Skeletal muscle tissue (tissue), 4 donors: ENCODE results near the gene GAPVD1. TPM values are rescaled to one million over a fixed set of nuclear protein-coding genes. Genes with fewer than 3 reads are reported as not detected.
"Not testable (repeated sequence)": the region's sequence is repeated elsewhere in the genome, so short reads cannot be mapped to it uniquely, and the experiment has no call there.

Source experiments
- H3K27ac ChIP-seq: one replicate; pipeline ENCODE4 v1.7.0; 2013; ENCODE audit warnings: mild to moderate bottlenecking, low read depth, low read length, inconsistent platforms
- H3K27me3 ChIP-seq, 3 donors: one replicate each; pipeline ENCODE4 v1.7.0; 2013; ENCODE audit warnings: low read length in 3 of 3; ENCODE audit not compliant: control insufficient read depth in 3 of 3, insufficient read depth in 3 of 3
- H3K36me3 ChIP-seq, 3 donors: one replicate each; pipeline ENCODE4 v1.7.0; 2013; ENCODE audit warnings: low read length in 3 of 3; ENCODE audit not compliant: control insufficient read depth in 3 of 3, insufficient read depth in 3 of 3
- H3K4me1 ChIP-seq, 3 donors: one replicate each; pipeline ENCODE4 v1.7.0; 2013; ENCODE audit warnings: low read length in 3 of 3, mild to moderate bottlenecking in 3 of 3; ENCODE audit not compliant: control insufficient read depth in 3 of 3, insufficient read depth in 3 of 3
- H3K4me3 ChIP-seq, 3 donors: one replicate each; pipeline ENCODE4 v1.7.0; 2013; ENCODE audit warnings: low read length in 3 of 3
- H3K9ac ChIP-seq, 3 donors: one replicate each; pipeline ENCODE4 v1.7.0; 2013; ENCODE audit warnings: low read length in 3 of 3, mild to moderate bottlenecking in 3 of 3, moderate library complexity in 2 of 3, low read depth in 1 of 3
- H3K9me3 ChIP-seq, 3 donors: one replicate each; pipeline ENCODE4 v1.7.0; 2013; ENCODE audit warnings: low read length in 3 of 3; ENCODE audit not compliant: control insufficient read depth in 3 of 3
- total RNA-seq: library from RNA; depleted of rRNA; stranded (reverse); fragments of >200 nt; gene quantifications from one replicate; pipeline ENCODE4 v1.2.3, GENCODE V29; 2014
- donor health status: Osteomylitis.

Gene GAPVD1
- total RNA-seq, 1 donor from 2014 or later: 42.3 TPM

GRCh38 chr9:125269014-125269397 lies 7.4 kb downstream of the GAPVD1 start:
- Histone ChIP-seq H3K9ac (no peak overlapping the region), H3K36me3 (peaks cover 0 to 3% (median 0%) of the 10 kb centered on the region in 3 donors), H3K4me1 (peaks cover 5 to 10% (median 8%) of the 10 kb centered on the region in 3 donors), H3K9me3 (no peaks in the 10 kb centered on the region), H3K27me3 (no peaks in the 10 kb centered on the region), H3K27ac (no peak overlapping the region), H3K4me3 (no peak overlapping the region)

- H3K27ac ChIP-seq: no peak overlapping the region
- H3K27me3 ChIP-seq: no peaks in the 10 kb centered on the region
- peaks cover 5 to 6% (median 5%) of the 10 kb centered on the region in 3 donors for H3K4me1 ChIP-seq
These were observed 9.5 kb downstream of the GAPVD1 start for GRCh38 chr9:125271081-125271480.

GRCh38 chr9:125272697-125273096 lies 11.1 kb downstream of the GAPVD1 start:
- Histone ChIP-seq H3K4me3 (no peak overlapping the region), H3K27me3 (no peaks in the 10 kb centered on the region), H3K27ac (peak overlapping the region; percentile 10), H3K4me1 (peaks cover 5 to 6% (median 5%) of the 10 kb centered on the region in 3 donors), H3K9me3 (no peaks in the 10 kb centered on the region), H3K9ac (no peak overlapping the region), H3K36me3 (no peaks in the 10 kb centered on the region)

More at GRCh38 chr9:125271081-125271480, 9.5 kb downstream of the GAPVD1 start:
- H3K36me3 ChIP-seq: no peaks in the 10 kb centered on the region
- no peaks in the 10 kb centered on the region for H3K9me3 ChIP-seq
- no peak overlapping the region for H3K4me3 ChIP-seq
- H3K9ac ChIP-seq: no peak overlapping the region

- no peak overlapping the region for H3K9ac ChIP-seq
- H3K27ac ChIP-seq: no peak overlapping the region
- H3K4me1 ChIP-seq: peaks cover 2 to 3% (median 2%) of the 10 kb centered on the region in 3 donors
- no peak overlapping the region for H3K4me3 ChIP-seq
- no peaks in the 10 kb centered on the region for H3K36me3 ChIP-seq
- no peaks in the 10 kb centered on the region for H3K9me3 ChIP-seq
- no peaks in the 10 kb centered on the region for H3K27me3 ChIP-seq
These were observed 15.1 kb downstream of the GAPVD1 start for GRCh38 chr9:125276771-125277170.

GRCh38 chr9:125277411-125277810 lies 15.8 kb downstream of the GAPVD1 start:
- H3K27ac ChIP-seq: no peak overlapping the region
- no peaks in the 10 kb centered on the region for H3K9me3 ChIP-seq
- peaks cover 2 to 3% (median 2%) of the 10 kb centered on the region in 3 donors for H3K4me1 ChIP-seq
- no peaks in the 10 kb centered on the region for H3K36me3 ChIP-seq
- H3K4me3 ChIP-seq: no peak overlapping the region
- H3K27me3 ChIP-seq: no peaks in the 10 kb centered on the region
- H3K9ac ChIP-seq: no peak overlapping the region

- no peaks in the 10 kb centered on the region for H3K36me3 ChIP-seq
- H3K27me3 ChIP-seq: no peaks in the 10 kb centered on the region
- no peak overlapping the region for H3K4me3 ChIP-seq
- peaks cover 0 to 2% (median 2%) of the 10 kb centered on the region in 3 donors for H3K4me1 ChIP-seq
- H3K27ac ChIP-seq: peak overlapping the region; percentile 21
- H3K9ac ChIP-seq: peak overlapping the region in 1 of 3 donors; percentile 57
- no peaks in the 10 kb centered on the region for H3K9me3 ChIP-seq
These were observed 19.3 kb downstream of the GAPVD1 start for GRCh38 chr9:125280945-125281344.

GRCh38 chr9:125284855-125285254 lies 23.2 kb downstream of the GAPVD1 start:
- Histone ChIP-seq H3K4me1 (peaks cover 6 to 9% (median 8%) of the 10 kb centered on the region in 3 donors), H3K27ac (no peak overlapping the region), H3K9me3 (no peaks in the 10 kb centered on the region)

GRCh38 chr9:125286935-125287433 lies 25.4 kb downstream of the GAPVD1 start:
- H3K4me3 ChIP-seq: peak overlapping the region in 1 of 3 donors; percentile 29

More at GRCh38 chr9:125284855-125285254, 23.2 kb downstream of the GAPVD1 start:
- Histone ChIP-seq H3K9ac (no peak overlapping the region), H3K36me3 (no peaks in the 10 kb centered on the region), H3K27me3 (no peaks in the 10 kb centered on the region), H3K4me3 (no peak overlapping the region)

GRCh38 chr9:125293134-125293533 lies 31.5 kb downstream of the GAPVD1 start:
- no peak overlapping the region for H3K4me3 ChIP-seq

More at GRCh38 chr9:125286935-125287433, 25.4 kb downstream of the GAPVD1 start:
- peak overlapping the region; percentile 63 for H3K27ac ChIP-seq
- H3K4me1 ChIP-seq, H3K9me3 ChIP-seq, H3K27me3 ChIP-seq, H3K36me3 ChIP-seq, H3K9ac ChIP-seq: not testable (repeated sequence)

GRCh38 chr9:125295657-125296056 lies 34.0 kb downstream of the GAPVD1 start:
- H3K9me3 ChIP-seq: no peaks in the 10 kb centered on the region
- no peaks in the 10 kb centered on the region for H3K27me3 ChIP-seq
- no peak overlapping the region for H3K4me3 ChIP-seq
- H3K36me3 ChIP-seq: peaks cover 0 to 6% (median 4%) of the 10 kb centered on the region in 3 donors
- no peak overlapping the region for H3K9ac ChIP-seq
- peaks cover 0 to 9% (median 0%) of the 10 kb centered on the region in 3 donors for H3K4me1 ChIP-seq
- no peak overlapping the region for H3K27ac ChIP-seq

More at GRCh38 chr9:125293134-125293533, 31.5 kb downstream of the GAPVD1 start:
- no peak overlapping the region for H3K27ac ChIP-seq
- H3K27me3 ChIP-seq: no peaks in the 10 kb centered on the region
- peaks cover 0 to 13% (median 0%) of the 10 kb centered on the region in 3 donors for H3K4me1 ChIP-seq
- H3K9me3 ChIP-seq: no peaks in the 10 kb centered on the region
- H3K36me3 ChIP-seq: no peaks in the 10 kb centered on the region
- H3K9ac ChIP-seq: no peak overlapping the region
